Left ventricle myocardium superior (tissue), 1 donor: ENCODE measurements around the gene TMC2. TPM values are rescaled to one million over a fixed set of nuclear protein-coding genes. Genes with fewer than 3 reads are reported as not detected.
"Not testable (repeated sequence)": the region's sequence is repeated elsewhere in the genome, so short reads cannot be mapped to it uniquely, and the experiment has no call there.

Experiments used
- ATAC-seq: fragments of 200-7000 bp; cut with Tn5 transposase; one replicate; pipeline ENCODE4 v1.9.1; 2020; ENCODE audit warnings: mild to moderate bottlenecking, moderate library complexity
- DNase-seq: peaks from one replicate; pipeline ENCODE4 v3.0.0-alpha.2; 2020
- intact Hi-C: fragments of 100-400 bp; cut with micrococcal nuclease; formaldehyde crosslinking; loops from one replicate; pipeline ENCODE4 v1.11.0; 2022
- total RNA-seq: library from RNA; stranded (reverse); fragmentation: NEBNext Ultra II Directional; extraction: Animal tissue kit (Norgen Biotek cat#: 25700); gene quantifications from one replicate; pipeline ENCODE4 v1.2.1, GENCODE V29; 2021
- donor health status: DM: no; HTN: yes; CAD: no; lungs with severe emphysema.

TMC2 gene
- total RNA-seq, 1 donor from 2014 or later: 0.10 TPM

DNA sequence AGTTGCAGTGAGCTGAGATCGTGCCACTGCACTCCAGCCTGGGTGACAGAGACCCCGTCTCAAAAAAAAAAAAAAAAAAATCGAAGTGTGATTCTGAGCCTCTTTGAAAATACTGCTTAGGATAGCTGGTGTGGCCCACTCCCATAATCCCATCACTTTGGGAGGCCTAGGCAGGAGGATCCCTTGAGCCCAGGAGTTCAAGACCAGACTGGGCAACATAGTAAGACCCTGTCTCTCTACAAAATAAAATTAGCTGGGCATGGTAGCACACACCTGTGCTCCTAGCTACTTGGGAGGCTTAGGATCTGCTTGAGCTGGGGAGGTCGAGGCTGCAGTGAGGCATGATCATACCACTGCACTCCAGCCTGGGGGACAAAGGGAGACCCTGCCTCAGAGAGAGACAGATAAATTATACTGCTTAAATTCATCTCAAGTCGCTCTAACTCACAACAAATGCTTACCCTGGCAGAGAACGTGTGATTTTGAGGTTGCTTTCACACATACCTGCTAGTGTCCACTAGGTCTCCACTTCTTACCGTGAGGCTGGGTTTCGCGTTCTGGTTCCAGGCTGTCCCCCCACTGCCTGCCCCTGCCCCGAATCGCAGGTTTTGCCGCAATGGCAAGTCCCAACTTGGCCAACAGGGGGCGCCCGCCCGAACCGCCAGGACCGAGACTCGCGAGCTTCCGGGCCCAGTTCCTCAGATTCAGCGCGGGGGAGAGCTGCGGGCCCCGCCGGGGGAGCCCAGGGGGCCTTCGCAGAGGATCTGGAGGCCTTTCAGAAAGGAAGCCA is 12.3 kb upstream of the TMC2 start:
- intact Hi-C loops: no loop called here
- DNase-seq (peak; percentile 91), ATAC-seq (peak; percentile 83)

DNA sequence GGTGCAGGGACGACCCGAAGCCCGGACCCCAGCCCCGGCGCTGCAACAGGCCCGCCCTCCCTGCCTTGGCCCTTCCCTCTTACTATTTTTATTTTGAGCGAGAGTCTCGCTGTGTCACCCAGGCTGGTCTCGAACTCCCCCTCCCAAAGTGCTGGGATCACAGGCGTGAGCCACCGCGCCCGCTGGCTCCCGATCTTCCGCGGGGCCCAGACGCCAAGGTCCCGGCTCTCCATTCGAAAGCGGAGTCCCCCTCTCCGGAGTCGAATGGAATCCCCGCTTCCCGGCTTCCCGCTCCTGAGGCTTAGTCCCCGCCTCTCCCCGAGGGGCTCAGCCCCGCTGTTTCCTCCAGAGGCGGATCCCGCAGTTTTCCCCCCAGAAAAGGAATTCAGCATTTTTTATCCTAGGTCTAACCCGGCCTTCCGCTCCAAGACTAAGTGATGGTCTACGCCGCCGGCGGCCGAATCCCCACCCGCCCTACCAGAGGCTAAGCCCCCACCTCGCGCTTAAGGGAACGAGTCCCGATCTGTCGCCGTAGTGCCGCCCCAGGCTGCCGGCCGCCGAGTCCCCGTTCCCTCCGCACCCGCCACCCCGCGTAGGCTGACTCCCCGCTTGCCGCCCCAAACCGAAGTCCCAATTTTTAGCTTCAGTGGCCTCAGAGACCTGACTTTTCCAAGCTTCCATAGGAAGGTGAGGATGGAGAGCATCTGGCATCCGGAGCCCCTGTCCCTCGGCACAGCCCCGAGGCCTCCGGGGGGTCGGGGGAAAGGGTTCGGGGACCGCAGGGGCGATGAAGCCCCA is 11.5 kb upstream of the TMC2 start:
- DNase-seq (peak; percentile 64), ATAC-seq (peak; percentile 75)
- intact Hi-C loops: no loop called here

DNA sequence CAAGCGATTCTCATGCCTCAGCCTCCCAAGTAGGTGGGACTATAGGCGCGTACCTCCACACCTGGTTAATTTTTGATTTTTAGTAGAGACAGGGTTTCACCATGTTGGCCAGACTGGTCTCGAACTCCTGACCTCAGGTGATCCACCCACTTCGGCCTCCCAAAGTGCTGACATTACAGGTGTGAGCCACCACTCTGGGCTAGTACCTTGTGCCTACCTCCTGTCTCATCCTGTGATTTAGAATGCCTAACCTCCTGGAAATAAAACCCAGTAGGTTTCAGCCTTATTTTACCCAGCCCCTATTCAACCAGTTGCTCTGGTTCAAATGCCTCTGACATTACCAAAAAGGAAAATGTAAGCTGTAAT is 10.2 kb upstream of the TMC2 start:
- intact Hi-C loops, DNase-seq, ATAC-seq: not testable (repeated sequence)

DNA sequence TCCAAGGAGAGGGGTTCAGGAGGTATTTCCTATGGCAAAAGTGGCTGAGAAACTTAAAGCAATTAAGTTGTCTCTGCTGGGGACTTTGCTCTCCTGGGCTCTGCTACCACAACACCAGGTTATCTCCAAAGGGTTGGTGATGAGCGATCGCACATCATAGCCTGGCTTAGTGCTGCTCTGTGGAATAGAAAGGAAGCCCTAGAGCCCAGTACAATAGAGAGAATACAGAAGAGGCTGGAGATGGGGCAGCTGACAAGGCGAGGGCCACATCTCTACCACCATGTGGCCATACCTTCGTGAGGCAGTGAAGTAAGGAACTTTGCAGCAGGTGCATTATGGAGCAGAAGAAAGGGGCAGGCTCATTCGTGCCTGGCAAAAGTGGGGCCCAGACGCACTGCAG is 8.6 kb upstream of the TMC2 start:
- ATAC-seq (no peak), DNase-seq (no peak)
- intact Hi-C loops: no loop called here

DNA sequence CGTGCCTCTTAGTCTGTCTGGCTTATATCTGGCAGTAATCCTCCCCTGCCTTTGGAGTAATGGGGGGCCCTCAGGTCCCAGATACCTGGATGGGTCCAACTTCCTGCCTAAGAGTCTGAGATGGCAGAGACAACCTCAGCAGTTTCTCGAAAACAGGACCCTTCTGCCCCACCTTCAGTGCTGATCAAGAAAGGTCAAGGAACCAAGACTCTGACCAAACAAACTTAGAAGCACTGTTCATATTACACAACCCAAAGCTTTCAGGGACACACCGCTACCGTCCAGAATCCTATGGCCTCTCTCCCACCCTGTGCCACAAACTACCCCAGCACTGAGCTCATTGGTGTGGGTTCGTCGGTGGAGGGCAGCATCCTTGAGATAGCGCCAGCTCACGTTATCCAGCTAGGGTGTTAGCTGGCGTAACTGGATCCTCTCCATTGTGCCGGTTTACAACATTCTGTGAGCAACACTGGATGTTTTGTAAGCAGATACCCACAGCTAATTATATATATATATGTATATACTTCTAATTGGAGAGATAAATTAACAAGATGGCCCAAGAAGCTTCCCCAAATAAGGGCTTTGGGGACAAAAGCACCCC is 7.6 kb upstream of the TMC2 start:
- no peak for ATAC-seq
- intact Hi-C loops: no loop called here
- no peak for DNase-seq

DNA sequence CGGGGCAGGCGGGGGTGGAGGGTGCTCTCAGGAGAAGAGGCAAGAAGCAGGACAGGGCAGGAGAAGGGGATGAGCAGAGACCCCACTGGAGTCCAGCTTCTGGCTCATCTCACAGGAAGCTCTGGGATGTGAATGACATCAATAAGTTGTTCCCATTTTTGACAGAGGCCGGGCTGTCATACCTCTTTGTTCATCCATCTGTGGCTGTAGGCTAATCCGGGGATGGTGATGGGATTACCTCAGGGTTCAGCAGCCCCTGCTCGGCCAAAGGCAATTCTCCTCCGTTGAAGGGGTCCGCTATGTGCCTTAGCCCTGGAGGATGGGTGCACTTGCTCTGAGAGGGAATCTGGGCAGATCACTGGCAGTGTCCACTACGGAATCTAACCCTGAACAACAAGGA is 3.3 kb upstream of the TMC2 start:
- DNase-seq (no peak), ATAC-seq (no peak)
- intact Hi-C loops: no loop called here

DNA sequence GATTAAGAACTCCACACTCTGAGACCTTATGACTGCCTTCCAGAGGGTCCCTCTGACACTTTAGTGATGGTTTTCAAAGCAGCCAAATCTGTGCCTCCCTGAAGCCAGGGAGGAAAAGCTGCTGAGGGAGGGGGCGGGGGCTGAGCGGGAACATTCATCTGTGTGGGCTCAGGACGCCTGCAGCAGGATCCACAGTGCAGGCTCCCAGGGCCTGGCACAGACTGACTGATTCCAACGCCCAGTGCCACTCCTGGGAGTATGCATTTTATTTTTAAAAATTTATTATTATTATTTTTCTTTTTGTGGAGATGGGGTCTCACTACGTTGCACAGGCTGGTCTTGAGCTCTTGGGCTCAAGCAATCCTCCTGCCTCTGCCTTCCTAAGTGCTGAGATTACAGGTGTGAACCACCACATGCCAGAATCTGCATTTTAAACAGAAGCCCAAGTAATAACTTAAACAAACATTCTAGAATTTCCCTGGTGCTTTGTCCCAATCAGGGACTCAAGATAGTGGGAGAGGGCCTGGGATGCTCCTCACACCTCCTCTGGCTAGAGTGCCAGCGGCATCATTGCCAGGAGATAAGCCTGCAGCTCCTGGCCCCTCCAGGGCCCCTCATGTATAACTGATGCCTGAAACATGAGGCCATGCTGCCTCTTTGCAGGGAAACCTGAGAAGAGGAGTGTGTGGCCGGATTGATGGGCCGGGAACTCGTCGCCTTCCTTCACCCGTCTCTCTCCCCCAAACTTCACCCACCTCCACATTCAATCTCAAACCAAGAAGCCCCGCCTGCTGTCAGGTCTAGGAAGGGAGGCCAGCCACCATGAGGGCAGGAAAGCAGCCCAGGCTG is 438 bp upstream of the TMC2 start:
- intact Hi-C loops: no loop called here
- no peak for DNase-seq
- ATAC-seq: no peak

DNA sequence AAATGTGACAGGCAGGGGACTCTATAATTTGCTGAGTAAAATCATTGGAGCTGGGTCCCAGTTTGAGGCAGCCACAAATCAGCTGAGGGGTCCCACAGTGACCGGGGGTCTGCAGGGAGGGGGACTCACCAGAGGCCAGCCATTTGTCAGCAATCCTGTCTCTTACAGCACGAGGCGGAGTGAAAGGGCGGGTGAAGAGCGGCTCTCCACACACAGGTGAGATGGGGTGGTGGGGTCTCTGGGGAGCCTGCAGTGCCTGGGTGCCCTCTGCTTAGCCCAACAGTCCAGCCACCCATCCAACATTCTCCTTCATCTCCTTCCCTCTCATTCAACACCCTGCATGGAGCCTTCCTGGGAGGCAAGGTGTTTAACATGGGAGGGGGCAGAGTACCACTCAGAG is 728 bp downstream of the TMC2 start:
- DNase-seq (no peak), ATAC-seq (no peak)
- intact Hi-C loops: no loop called here

DNA sequence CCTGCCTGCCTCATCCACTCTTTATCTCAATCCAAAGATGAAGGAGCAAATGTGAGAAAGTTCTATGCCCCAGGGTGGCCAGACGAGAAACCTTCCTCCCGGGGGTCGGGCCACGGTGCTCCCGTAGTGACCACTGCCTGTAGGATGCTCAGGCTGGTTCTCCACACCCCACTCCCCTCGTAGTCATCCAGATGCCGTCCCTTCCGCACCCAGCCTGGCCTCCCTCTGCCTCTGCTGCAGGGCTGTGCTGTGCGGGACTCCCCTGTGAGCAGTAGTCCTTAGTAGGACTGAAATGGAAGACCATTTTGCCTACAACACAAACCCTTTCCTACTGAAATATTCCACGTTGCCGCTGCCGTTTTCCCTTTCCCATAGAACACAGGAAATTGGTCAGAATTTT is 2.0 kb downstream of the TMC2 start:
- intact Hi-C loops: no loop called here
- ATAC-seq (no peak), DNase-seq (no peak)

DNA sequence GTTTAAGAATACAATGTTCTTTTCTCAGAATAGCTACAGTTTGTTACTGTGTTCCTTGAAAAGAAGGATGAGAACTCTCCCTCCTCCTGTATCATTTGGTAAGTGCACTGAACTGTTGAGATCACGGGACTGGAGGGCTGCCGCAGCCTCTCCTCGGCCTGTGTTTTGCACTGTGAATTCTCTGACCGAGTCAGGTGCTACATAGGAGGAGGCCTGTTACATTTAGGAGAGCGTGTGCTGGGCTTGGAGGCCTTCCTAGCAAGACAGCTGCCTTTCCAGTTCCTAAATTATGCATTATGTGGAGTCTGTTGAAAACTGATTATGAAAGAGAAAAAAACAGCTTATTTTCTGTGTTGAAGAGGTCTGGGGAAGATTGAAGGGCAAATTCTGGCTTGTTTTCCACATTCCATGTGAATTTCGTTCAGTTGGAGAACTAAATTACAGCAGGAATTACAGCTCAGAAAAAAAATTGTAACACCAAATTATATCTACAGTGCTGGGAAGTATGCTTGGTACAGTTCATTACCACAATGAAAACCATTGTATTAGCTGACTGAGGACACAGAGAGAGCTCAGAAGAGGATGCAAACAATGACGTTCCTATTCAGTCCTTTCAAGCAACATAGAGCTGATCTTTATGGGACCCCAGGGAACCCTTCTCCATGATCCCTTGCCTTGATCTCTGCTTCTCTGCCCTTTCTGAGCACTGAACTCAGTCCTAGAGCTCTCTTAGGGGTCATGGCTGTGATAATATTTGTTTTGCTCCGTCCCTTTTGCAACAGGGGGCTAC is 2.8 kb downstream of the TMC2 start:
- ATAC-seq (no peak), DNase-seq (no peak)
- intact Hi-C loops: no loop called here

DNA sequence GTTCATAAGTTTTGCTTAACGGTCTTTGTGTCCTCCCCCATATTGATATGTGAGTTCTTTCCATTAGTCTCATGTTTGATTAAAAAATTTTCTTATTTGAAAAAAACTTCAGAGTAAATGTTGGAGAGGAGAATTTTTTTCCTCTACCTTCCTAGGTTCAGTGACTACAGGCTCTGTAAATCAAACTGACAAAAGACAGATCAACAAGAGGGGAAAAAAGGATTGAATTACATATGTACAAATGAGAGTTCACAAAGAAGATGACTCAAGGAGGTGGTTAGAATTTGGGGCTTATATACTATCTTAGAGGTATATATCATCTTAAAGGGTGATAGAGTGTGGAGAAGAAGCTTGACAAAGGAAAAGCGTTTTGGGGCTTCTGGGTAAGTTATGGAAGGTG is 5.6 kb downstream of the TMC2 start:
- ATAC-seq: no peak
- intact Hi-C loops: no loop called here
- DNase-seq: no peak

DNA sequence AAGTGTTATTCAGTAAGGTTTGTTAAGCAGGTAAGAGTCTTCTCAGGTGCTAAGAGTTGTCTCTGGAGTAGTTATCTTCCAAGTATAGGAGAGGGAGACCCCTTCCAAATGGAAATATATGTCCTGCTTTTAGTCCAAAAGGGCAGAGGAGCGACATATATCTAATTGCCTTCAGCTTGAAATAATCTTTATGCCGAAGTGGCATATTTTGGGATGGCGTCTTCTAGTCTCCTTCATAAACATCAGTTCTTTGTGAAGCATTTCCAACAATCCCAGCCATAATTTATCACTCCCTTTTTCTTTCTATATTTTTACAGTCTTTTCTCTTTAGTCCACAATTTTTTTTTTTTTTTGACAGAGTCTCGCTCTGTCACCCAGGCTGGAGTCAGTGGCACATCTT is 6.0 kb downstream of the TMC2 start:
- DNase-seq (no peak), ATAC-seq (no peak)
- intact Hi-C loops: no loop called here

DNA sequence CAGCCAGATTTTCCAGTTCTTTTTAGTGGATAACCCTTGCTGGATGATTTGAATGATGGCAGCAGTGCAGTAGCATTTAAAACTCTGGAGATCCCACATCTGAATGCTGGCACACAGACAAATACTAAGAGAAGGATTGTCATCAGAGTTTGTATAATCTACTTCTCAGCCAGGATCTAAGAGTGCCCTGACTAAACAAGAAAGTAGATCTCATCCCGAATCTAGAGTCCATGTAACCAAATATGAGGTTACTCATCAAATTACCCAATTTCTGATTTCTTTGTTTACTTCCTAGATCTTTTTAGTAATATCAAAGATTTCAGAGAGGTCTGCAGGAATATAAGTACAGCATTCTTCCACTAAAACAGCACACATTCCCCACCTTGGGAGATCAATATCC is 7.8 kb downstream of the TMC2 start:
- ATAC-seq (no peak), DNase-seq (no peak)
- intact Hi-C loops: no loop called here

DNA sequence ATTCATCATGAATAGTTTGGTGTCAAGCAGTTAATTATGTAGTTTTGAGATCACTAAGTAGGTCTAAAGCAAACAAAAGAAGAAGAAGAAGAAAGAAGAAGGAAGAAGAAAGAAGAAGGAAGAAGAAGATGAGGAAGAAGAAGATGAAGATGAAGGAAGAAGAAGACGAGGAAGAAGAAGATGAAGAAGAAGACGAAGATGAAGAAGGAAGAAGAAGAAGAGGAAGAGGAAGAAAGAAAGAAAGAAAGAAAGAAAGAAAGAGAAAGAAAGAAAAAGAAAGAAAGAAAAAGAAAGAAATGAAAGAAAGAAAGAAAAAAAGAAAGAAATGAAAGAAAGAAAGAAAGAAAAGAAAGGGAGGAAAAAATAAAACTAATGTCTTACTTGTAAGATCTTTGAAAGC is 9.2 kb downstream of the TMC2 start:
- ATAC-seq (no peak), DNase-seq (no peak)
- intact Hi-C loops: no loop called here

DNA sequence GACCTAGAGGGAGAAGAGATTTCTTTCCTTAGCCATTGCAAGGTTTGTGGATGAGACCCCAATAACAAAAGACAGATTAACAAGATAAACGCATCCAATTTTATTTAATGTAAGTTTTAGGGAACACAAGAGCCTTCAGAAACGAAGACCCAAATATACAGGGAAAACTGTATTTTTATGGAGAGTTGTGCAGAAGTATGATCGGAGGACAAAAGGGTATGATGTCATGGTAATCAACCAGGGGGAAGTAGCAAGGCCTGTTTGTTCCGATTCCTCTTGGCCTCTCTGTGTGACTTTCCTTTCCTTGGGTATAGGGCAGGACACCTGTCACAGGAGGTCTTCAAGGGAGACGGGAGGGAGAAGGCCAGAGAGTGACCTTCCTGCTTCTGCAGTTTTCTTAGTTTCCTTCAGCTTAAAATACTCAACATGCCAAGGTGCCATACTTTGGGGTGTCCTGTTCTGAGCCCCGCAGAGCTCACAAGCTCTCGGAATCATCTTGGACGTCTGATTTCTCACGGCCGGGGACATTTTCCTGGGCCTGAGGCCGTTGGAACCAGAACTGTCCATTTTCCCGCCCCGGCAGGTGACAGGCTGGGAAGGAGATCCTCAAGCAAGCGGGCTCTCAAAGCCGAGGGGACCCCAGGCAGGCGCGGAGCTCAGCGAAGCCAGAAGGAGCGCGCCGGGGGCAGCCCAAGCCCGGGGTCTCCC is 21.7 kb downstream of the TMC2 start:
- DNase-seq (no peak), ATAC-seq (no peak)
- intact Hi-C loops: no loop called here

DNA sequence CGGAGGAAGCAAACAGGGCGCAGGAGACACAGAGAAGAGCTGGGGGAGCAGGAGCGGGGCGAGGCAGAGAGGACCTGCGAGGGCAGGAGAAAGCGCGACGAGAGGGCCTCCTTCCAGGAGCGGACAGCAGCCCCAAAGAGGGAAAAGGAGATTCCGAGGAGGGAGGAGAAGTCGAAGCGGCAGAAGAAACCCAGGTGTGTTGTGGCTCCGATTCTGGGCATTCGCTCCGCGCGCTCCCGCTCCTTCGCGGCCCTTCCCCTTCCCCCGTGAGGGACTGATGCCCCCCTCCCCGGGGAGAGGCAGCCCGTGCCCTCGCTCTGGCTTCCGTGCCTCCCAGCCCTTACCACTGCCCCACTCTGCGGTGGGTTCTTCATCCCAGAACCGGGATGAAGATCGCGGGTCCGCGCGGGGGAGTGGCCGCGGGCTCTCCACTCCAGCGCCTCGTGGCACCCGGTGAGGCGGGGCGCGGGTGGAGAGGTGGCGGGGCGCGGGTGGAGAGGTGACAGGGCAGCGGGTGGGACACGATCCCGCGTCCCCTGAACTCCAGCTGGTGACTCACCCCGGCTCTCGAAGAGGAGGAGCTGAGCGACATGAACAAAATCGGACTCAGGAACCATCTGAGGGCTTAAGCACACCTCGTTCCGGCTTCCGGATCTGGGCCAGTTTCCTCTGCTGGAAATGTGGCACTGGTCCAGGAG is 22.4 kb downstream of the TMC2 start:
- DNase-seq (no peak), ATAC-seq (no peak)
- intact Hi-C loops: no loop called here

DNA sequence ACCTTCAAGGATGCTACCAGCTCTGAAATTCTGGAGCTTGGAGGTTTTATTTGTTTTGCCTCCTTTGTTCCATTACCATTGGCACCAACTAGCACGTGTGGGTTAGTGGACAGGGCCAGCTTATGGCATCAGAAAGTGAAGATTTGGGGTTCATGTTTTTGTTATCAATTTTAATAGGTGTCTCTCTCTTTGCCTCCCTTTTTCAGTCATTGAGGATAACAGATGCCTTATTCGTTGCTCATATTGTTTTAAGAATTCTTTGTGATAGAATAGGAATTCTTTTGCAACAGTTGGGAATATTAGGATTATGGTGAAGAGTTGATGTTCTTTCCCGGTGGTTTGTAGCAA is 22.9 kb downstream of the TMC2 start:
- no peak for ATAC-seq
- intact Hi-C loops: no loop called here

DNA sequence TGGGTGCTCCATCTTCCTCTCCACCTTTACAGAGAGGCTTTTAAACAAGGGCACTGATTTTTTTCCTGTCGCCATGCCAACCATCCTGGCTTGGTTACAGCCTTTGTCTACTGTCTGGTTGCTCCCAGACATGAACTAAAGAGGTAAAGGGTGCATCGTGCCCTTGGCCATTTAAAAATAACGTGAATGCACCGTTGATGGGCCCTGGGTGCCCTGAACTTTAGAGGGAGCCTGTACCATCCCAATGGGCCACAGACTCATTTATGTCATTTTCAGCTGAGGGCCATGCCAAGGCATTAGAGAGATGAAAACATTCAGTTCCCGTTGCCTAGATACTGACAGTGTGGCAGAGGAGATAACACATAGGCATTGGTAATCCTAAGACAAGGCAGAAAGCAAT is 23.3 kb downstream of the TMC2 start:
- ATAC-seq (no peak), DNase-seq (no peak)
- intact Hi-C loops: no loop called here

More for the DNA sequence above, 22.9 kb downstream of the TMC2 start:
- DNase-seq: no peak
